Tibial artery (tissue), 4 donors: Measurements from ENCODE around the gene TRIAP1.

Source experiments
- DNase-seq, 2 donors: peaks; one replicate each; pipeline ENCODE4 v3.0.0-alpha.2; 2019
- H3K27ac ChIP-seq, 2 donors: fragments of 200-600 bp; sonication (generic) in 1 of 2; 1 replicate in 1 of 2; 2 replicates in 1 of 2; pipeline ENCODE4 v1.5.1; 2018 to 2019; ENCODE audit warnings: mild to moderate bottlenecking in 1 of 2
- H3K27me3 ChIP-seq, 2 donors: fragments of 200-600 bp; sonication (generic) in 1 of 2; one replicate each; pipeline versions ENCODE4 v1.5.1 to v1.6.0; 2016 to 2019
- H3K36me3 ChIP-seq, 3 donors: fragments of 200-600 bp; sonication (generic) in 2 of 3; one replicate each; pipeline ENCODE4 v1.5.1; 2016 to 2019; ENCODE audit warnings: mild to moderate bottlenecking in 2 of 3
- H3K4me1 ChIP-seq, 4 donors: fragments of 200-600 bp; sonication (generic) in 2 of 4; 1 replicate in 3 of 4; 2 replicates in 1 of 4; pipeline ENCODE4 v1.5.1; 2016 to 2019
- H3K4me3 ChIP-seq, 2 donors: fragments of 200-600 bp; sonication (generic) in 1 of 2; 1 replicate in 1 of 2; 2 replicates in 1 of 2; pipeline ENCODE4 v1.5.1; 2018 to 2019; ENCODE audit warnings: mild to moderate bottlenecking in 2 of 2
- H3K9me3 ChIP-seq, 3 donors: fragments of 200-600 bp; sonication (generic) in 1 of 3; one replicate each; pipeline ENCODE4 v1.5.1; 2016 to 2019
- intact Hi-C: fragments of 100-400 bp; cut with DNase I; formaldehyde crosslinking; loops from one replicate; pipeline ENCODE4 v1.15.0; 2023; ENCODE audit warnings: low total_unique reads
- TF ChIP-seq, protein P1 (sequence below), 2 experiments: fragments of 200-600 bp in 1 of 2; fragments of 450-650 bp in 1 of 2; IDR thresholded peaks; one replicate each; pipeline ENCODE4 v1.5.1; 2017 to 2019; ENCODE audit warnings: antibody characterized with exemption in 2 of 2, mild to moderate bottlenecking in 1 of 2, moderate library complexity in 1 of 2

The TRIAP1 gene

DNA sequence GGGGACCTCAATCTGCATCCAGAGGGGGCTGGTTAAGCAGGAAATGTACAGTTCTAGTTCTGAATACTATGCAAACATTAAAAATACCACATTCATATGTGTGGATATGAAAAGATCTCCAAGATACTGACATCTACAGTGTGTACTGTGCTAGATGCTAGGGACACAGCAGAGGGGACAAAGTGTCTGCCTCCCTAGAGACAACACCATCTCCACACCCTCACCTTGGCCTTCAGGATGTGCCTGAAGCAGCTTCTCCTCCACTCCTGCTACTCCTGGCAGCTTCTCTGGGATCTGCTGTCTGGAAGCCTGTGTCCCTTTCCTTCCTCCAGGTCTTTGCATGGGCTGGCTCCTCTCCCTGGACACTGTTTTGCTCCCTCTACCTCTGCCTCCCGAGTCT is 34.0 kb upstream of the TRIAP1 start:
- TF ChIP-seq, protein P1, sequence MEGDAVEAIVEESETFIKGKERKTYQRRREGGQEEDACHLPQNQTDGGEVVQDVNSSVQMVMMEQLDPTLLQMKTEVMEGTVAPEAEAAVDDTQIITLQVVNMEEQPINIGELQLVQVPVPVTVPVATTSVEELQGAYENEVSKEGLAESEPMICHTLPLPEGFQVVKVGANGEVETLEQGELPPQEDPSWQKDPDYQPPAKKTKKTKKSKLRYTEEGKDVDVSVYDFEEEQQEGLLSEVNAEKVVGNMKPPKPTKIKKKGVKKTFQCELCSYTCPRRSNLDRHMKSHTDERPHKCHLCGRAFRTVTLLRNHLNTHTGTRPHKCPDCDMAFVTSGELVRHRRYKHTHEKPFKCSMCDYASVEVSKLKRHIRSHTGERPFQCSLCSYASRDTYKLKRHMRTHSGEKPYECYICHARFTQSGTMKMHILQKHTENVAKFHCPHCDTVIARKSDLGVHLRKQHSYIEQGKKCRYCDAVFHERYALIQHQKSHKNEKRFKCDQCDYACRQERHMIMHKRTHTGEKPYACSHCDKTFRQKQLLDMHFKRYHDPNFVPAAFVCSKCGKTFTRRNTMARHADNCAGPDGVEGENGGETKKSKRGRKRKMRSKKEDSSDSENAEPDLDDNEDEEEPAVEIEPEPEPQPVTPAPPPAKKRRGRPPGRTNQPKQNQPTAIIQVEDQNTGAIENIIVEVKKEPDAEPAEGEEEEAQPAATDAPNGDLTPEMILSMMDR (IDR thresholded peaks at IDR 0.05), result no peak
- no peak for DNase-seq
- H3K27me3 ChIP-seq, result no peaks in the 10 kb centered on the region
- H3K27ac ChIP-seq, result no peak overlapping the region
- intact Hi-C loops, result no loop called here
- no peak overlapping the region for H3K4me3 ChIP-seq
- no peaks in the 10 kb centered on the region for H3K9me3 ChIP-seq
- no peaks in the 10 kb centered on the region for H3K4me1 ChIP-seq
- H3K36me3 ChIP-seq, result peaks cover 0 to 13% (median 0%) of the 10 kb centered on the region in 3 donors

DNA sequence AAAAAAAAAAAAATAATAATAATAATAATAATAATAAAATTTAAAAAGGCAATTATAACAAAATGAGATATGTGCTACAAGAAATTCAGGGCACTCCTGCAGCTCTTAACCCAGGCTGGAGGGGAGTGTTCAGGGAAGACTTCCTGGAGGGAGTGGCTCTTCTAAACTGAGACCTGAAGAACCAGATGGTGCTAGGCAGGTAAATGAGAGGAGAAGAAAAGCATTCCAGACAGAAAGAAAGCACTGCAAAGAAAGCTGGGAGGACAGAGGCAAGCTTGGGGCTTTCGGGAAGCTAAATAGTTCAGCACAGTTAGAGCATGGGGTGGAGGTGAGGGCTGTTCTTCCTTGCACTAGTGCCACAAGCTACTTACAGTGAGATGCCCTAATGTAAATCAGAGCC is 33.3 kb upstream of the TRIAP1 start:
- H3K4me1 ChIP-seq, result peaks cover 0 to 4% (median 0%) of the 10 kb centered on the region in 4 donors
- intact Hi-C loops, result no loop called here
- no peak overlapping the region for H3K4me3 ChIP-seq
- peaks cover 0 to 13% (median 0%) of the 10 kb centered on the region in 3 donors for H3K36me3 ChIP-seq
- no peaks in the 10 kb centered on the region for H3K27me3 ChIP-seq
- H3K27ac ChIP-seq, result no peak overlapping the region
- H3K9me3 ChIP-seq, result no peaks in the 10 kb centered on the region
- TF ChIP-seq, protein P1 (IDR thresholded peaks at IDR 0.05), result no peak
- DNase-seq, result no peak

DNA sequence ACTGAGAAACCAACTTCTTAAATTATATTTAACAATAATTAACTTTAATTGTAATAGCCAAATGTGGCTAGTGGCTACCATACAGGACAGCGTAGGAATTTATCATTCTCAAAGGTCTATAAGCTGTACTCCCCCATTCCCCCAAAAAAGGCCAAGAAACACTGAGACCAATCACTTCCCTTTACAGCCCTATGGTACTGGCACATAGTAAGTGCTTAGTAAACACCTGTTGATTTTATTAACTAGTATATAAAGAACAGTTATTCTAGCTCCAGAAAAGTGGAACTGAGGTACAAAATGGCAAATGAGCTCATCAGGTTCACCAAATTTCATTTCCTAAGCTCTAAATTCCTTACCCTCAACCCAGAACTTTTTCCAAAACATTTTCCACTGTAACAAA is 29.5 kb upstream of the TRIAP1 start:
- no peak overlapping the region for H3K4me3 ChIP-seq
- no peak overlapping the region for H3K27ac ChIP-seq
- no peaks in the 10 kb centered on the region for H3K36me3 ChIP-seq
- peaks cover 0 to 13% (median 1%) of the 10 kb centered on the region in 4 donors for H3K4me1 ChIP-seq
- DNase-seq, result no peak
- intact Hi-C loops, result no loop called here
- TF ChIP-seq, protein P1 (IDR thresholded peaks at IDR 0.05), result no peak
- no peaks in the 10 kb centered on the region for H3K27me3 ChIP-seq
- H3K9me3 ChIP-seq, result no peaks in the 10 kb centered on the region

DNA sequence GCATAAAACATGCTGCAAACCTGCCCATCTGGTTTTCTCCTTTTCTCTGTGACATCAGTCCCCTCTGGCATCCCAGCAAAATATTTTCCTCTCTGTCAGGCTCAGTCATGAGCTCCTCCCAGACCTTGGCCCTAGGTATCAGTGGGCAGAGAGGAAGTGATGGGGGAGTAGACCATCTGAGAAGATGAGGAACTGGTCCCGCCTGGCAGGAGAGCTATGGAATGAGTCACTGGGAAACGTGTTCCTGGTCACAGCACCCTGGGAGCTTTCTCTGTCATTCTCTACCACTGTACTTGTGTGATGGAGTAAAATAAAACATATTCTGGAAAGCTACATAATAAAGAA is 28.4 kb upstream of the TRIAP1 start:
- no peak overlapping the region for H3K4me3 ChIP-seq
- no peaks in the 10 kb centered on the region for H3K9me3 ChIP-seq
- no peaks in the 10 kb centered on the region for H3K27me3 ChIP-seq
- H3K27ac ChIP-seq, result no peak overlapping the region
- H3K4me1 ChIP-seq, result peaks cover 0 to 21% (median 8%) of the 10 kb centered on the region in 4 donors
- no peak for DNase-seq
- intact Hi-C loops, result no loop called here
- H3K36me3 ChIP-seq, result no peaks in the 10 kb centered on the region
- TF ChIP-seq, protein P1 (IDR thresholded peaks at IDR 0.05), result no peak

DNA sequence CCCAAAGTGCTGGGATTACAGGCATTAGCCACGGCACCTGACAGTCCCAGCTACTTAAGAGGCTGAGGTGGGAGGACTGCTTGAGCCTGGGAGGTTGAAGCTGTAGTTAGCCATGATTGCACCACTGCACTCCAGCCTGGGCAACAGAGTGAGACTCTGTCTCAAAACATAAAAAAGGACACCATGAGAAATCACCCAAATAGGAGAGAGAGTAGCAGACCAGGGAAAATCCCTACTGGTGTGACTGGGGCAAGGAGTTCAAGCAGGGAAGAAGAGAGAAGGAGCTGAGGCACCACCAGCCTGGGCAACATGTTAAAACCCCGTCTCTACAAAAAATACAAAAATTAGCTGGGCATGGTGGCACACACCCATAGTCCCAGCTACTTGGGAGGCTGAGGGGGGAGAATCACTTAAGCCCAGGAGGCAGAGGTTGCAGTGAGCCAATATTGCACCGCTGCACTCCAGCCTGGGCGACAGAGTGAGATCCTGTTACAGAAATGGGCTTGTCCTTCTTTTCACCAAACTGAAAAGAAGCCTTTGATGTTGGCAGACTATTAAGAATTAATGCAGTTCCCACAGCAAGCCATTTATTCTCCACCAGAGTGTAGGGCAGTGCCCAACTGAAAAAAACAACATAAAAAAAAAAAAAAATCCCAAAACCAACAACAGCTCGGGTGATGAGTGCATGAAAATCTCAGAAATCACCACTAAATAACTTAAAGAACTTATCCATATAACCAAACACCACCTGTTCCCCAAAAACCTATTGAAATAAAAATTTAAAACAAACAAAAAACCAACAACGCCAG is 27.8 kb upstream of the TRIAP1 start:
- H3K4me3 ChIP-seq, result no peak overlapping the region
- DNase-seq, result peak in 1 of 2 donors; percentile 28
- no peak overlapping the region for H3K27ac ChIP-seq

More for the DNA sequence above, 27.8 kb upstream of the TRIAP1 start:
- Histone ChIP-seq H3K4me1 (peaks cover 0 to 21% (median 8%) of the 10 kb centered on the region in 4 donors), H3K9me3 (no peaks in the 10 kb centered on the region), H3K36me3 (no peaks in the 10 kb centered on the region), H3K27me3 (no peaks in the 10 kb centered on the region)
- TF ChIP-seq, protein P1 (IDR thresholded peaks at IDR 0.05), result no peak
- intact Hi-C loops, result no loop called here
